ENCODE results near the gene SERPINA4. TPM values are rescaled to one million over a fixed set of nuclear protein-coding genes. Genes with fewer than 3 reads are reported as not detected.

SERPINA4 gene, protein sequence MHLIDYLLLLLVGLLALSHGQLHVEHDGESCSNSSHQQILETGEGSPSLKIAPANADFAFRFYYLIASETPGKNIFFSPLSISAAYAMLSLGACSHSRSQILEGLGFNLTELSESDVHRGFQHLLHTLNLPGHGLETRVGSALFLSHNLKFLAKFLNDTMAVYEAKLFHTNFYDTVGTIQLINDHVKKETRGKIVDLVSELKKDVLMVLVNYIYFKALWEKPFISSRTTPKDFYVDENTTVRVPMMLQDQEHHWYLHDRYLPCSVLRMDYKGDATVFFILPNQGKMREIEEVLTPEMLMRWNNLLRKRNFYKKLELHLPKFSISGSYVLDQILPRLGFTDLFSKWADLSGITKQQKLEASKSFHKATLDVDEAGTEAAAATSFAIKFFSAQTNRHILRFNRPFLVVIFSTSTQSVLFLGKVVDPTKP
- polyA plus RNA-seq (2012; ENCODE audit: insufficient read length, low read depth), result not detected

DNA sequence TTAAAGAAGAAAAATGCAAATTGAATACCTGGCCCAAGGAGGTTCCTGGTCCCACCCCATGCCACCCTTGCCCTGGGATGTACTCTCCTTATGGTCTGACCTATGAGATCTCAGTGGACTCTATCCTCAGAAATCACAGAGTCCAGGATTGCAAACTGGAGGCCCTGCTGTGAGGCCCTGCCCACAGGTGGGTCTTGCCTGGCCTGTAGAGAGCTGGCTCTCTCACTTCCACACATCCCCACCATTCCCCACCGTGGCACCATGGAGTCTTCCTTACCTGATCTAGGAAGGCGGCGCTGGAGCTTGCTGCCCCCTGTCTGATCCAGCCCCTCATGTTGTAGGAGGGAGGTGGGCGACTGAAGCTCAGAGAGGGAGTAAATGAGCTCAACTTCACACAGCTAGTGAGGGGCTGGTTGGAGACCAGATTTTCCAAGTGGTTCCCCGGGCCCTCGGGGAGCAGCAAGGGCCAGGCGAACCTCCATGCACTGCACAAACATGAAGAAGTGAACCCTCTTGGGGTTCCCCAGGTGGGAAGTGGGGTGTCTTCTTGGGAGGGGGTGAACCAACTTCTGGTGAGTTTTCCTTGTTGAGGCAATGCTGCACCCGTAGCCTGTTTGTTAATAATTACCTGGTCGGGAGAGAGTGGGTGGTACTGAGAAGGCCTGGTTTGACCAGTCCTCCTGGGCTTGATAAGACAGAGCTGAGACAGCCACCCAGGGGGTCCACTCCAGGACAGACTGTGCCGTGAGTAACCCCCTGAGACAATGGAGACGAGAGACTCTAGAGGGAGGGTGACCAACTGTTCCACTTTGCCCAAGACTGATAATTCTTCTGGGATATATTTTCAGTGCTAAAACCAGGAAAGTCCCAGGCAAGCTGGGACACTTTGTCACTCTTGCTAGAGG, at the start of gene SERPINA4:
TSS of gene SERPINA4 (plus strand) at position 692 of the 905 bp plus-strand sequence. CDS start 2,041 bp downstream, outside the sequence.
- no peak for TF ChIP-seq SIN3A (IDR thresholded peaks at IDR 0.05; ENCODE audit: borderline replicate concordance, insufficient read depth, low read length)
- TF ChIP-seq FOXP2 (optimal IDR thresholded peaks at IDR 0.05; ENCODE audit: borderline replicate concordance, extremely low read depth, extremely low read length, insufficient read depth), result no peak
- TF ChIP-seq TAF1 (IDR thresholded peaks at IDR 0.05; ENCODE audit: borderline replicate concordance, insufficient read depth, low read length), result no peak
- no peak for TF ChIP-seq POLR2AphosphoS5 (IDR thresholded peaks at IDR 0.05; ENCODE audit: low read depth, low read length)
- TF ChIP-seq, protein P1, sequence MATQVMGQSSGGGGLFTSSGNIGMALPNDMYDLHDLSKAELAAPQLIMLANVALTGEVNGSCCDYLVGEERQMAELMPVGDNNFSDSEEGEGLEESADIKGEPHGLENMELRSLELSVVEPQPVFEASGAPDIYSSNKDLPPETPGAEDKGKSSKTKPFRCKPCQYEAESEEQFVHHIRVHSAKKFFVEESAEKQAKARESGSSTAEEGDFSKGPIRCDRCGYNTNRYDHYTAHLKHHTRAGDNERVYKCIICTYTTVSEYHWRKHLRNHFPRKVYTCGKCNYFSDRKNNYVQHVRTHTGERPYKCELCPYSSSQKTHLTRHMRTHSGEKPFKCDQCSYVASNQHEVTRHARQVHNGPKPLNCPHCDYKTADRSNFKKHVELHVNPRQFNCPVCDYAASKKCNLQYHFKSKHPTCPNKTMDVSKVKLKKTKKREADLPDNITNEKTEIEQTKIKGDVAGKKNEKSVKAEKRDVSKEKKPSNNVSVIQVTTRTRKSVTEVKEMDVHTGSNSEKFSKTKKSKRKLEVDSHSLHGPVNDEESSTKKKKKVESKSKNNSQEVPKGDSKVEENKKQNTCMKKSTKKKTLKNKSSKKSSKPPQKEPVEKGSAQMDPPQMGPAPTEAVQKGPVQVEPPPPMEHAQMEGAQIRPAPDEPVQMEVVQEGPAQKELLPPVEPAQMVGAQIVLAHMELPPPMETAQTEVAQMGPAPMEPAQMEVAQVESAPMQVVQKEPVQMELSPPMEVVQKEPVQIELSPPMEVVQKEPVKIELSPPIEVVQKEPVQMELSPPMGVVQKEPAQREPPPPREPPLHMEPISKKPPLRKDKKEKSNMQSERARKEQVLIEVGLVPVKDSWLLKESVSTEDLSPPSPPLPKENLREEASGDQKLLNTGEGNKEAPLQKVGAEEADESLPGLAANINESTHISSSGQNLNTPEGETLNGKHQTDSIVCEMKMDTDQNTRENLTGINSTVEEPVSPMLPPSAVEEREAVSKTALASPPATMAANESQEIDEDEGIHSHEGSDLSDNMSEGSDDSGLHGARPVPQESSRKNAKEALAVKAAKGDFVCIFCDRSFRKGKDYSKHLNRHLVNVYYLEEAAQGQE (IDR thresholded peaks at IDR 0.05; ENCODE audit: insufficient read depth in 1 of 2, low read depth in 2 of 2, low read length in 2 of 2), result no peak

DNA sequence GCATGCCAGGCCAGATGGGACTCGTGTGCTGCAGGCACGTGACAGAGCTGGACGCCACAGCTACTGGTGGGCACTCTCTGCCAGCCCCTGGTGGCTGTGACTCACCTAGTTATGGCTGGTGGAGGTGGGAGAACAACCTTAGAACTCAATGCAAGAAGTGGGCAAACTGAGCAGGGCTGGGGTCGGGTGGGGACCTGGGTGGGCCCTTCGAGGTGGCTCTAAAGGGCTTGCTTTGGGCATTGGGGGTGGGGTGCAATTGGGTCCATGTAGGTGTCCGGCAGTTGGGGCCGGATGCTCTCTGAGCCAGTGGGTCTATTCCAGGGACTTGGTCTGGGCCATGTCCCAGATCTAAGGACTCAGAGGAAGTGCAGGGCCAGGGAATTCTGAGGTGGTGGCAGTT, 46.9 kb upstream of the SERPINA4 start:
- TF ChIP-seq TAF1 (IDR thresholded peaks at IDR 0.05; ENCODE audit: borderline replicate concordance, insufficient read depth, low read length) (no peak), SIN3A (IDR thresholded peaks at IDR 0.05; ENCODE audit: borderline replicate concordance, insufficient read depth, low read length) (no peak), FOXP2 (optimal IDR thresholded peaks at IDR 0.05; ENCODE audit: borderline replicate concordance, extremely low read depth, extremely low read length, insufficient read depth) (no peak), POLR2AphosphoS5 (IDR thresholded peaks at IDR 0.05; ENCODE audit: low read depth, low read length) (no peak)
- TF ChIP-seq, protein P1 (IDR thresholded peaks at IDR 0.05; ENCODE audit: insufficient read depth in 1 of 2, low read depth in 2 of 2, low read length in 2 of 2), result no peak

DNA sequence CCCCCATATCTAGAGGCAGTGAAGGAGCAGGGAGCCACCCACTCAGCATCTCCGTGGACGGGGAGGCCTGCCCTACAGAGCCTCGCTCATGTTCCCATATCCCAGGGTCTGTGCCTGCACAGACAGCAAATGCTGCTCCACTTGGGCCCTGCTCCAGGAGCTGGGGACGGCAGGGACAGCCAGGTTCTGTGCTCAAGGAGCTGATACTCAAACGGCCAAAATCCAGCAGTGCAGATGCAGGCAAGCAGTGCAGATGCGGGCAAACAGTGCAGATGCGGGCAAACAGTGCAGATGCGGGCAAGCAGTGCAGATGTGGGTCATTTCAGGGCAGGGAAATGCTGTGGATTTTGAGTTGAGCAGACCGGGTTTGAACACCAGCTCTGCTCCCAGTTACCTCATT, 45.8 kb upstream of the SERPINA4 start:
- TF ChIP-seq FOXP2 (optimal IDR thresholded peaks at IDR 0.05; ENCODE audit: borderline replicate concordance, extremely low read depth, extremely low read length, insufficient read depth) (no peak), TAF1 (IDR thresholded peaks at IDR 0.05; ENCODE audit: borderline replicate concordance, insufficient read depth, low read length) (no peak), SIN3A (IDR thresholded peaks at IDR 0.05; ENCODE audit: borderline replicate concordance, insufficient read depth, low read length) (no peak), POLR2AphosphoS5 (IDR thresholded peaks at IDR 0.05; ENCODE audit: low read depth, low read length) (no peak)
- TF ChIP-seq, protein P1 (IDR thresholded peaks at IDR 0.05; ENCODE audit: insufficient read depth in 1 of 2, low read depth in 2 of 2, low read length in 2 of 2), result no peak

DNA sequence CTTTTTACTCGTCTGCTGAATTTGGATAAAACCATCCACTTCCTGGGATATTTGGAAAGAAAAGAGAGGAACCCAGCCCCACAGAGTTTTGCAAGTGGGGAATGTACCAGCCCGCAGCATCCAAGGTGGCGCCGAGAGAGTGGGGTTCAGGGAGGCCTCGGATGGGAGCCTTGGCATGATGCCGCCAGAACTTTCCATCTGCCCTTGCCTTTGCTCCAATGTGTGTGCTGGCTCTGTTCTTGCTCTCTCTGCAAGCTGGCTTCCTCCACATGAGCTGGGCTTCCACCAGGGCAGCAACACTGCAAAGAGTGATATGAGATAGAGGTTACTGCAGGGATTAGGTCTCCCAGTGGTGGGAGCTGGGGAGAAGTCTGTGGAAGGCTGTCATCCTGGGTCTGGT, 45.4 kb upstream of the SERPINA4 start:
- TF ChIP-seq, protein P1 (IDR thresholded peaks at IDR 0.05; ENCODE audit: insufficient read depth in 1 of 2, low read depth in 2 of 2, low read length in 2 of 2), result no peak
- no peak for TF ChIP-seq POLR2AphosphoS5 (IDR thresholded peaks at IDR 0.05; ENCODE audit: low read depth, low read length)

Data from PFSK-1 (cell line).